ENCODE measurements around the gene TACR1.
"Not testable (repeated sequence)": the region's sequence is repeated elsewhere in the genome, so short reads cannot be mapped to it uniquely, and the experiment has no call there.

Gene TACR1

DNA sequence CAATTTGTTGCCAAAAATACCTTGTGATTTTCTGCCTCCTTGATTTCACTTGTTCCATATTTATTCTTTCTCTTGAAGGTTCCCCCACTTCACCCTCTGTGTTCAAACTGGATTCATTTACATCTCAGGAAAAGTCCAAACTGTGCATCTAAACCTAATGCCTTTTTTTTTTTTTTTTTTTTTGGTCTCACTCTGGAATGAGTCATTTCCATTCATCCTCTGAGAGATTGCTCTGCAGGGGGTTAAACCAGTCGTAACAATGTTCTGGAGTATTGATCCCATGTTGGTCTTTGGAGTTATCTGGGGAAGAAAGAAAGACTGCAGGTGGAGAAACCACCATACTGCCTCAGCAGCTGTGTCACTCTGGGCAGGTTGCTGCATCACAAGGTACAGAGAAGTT is 119.7 kb downstream of the TACR1 start:
- no peak for DNase-seq

DNA sequence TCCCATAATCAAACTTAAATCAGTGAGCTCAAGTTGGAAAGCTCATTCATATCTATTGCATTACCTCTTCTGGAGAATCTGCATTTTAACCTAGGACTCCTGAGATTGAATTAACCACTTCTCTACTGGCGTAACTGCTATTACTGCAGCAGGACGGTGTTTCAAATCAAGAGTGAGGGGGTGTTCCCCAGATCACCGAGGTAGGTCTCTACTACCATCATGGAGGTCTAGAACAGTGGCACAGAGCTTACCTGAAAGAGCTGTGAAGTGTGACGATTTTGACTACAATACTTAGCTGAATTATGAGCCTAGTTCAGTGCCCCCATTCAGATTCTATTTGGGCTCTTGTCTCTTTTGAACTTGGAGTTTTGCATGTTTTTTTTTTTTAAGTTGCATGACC is 121.4 kb downstream of the TACR1 start:
- no peak for DNase-seq

DNA sequence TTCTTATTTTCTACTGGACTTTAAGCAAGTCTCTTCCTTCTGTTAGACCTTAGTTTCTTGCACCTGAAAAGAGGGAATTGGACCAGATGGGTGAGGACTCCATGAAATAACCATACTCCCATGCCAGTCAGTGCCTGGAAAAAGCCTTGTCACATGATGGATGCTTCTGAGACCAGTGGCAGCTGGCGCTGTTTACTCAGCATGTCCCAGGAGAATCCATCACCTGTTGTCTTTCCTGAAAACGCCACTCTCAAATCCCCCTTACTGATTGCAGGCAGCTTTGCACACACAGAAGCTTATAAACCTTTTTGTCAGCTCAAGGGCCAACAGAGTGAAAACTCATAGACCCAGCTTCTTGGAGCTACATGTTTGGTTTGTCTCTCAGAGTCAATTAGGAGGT is 123.2 kb downstream of the TACR1 start:
- DNase-seq: peak; percentile 95

DNA sequence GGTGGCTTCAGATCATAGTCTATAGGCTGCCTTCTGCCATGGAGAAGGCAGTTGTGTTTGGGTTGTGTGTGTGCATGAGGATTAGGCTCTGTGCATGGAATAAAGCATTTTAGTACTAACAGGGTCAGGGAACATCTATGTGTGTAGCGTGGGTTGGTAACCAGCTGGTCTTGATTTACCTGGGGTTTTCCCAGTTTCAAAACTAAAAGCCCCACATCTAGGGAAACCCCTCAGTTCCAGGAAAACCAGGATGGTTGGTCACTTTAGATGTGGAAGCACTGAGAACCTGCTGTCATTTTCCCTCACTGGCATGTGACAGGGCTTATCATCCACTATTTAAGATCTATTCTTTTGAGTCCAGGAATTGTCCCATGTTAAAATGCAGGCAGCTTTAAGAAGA is 124.6 kb downstream of the TACR1 start:
- no peak for DNase-seq

DNA sequence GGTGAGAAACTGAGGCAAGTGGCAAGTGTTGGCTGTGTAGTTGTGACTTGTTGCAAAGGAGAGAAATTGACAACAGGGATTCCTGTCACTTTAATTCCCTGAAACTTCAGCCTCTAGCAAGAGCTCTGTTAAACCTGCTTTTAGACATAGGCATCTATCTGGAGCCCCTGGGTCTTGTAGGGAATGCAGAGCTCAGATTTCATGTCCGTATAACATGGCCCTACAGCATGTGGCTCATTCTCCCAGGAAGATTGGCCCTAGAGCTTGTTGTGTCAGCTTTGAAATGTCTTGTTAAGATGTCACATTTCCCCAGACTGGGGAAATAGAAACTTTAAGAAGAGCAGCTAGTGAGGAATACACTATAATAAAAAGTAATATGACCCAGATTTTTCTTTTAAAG is 125.1 kb downstream of the TACR1 start:
- DNase-seq: no peak

DNA sequence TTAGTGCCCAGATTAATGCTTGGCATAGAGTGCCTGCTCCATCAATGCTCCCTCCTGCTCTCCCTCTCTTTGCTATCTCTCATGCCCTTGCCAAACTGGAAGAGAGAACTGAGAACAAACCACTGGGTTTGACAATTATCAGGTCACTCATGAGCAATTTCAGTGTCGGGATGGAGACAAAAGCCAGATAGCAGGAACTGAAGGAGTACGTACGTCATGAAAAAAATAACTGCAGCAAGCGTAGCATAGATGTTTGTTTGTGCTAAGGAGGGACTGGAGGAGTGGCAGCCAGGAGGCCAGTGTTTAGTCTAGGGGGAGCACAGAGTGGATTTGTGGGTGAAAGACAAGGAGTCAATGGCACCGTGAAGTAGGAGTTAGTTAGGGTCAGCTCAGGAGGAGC is 127.6 kb downstream of the TACR1 start:
- DNase-seq: no peak

DNA sequence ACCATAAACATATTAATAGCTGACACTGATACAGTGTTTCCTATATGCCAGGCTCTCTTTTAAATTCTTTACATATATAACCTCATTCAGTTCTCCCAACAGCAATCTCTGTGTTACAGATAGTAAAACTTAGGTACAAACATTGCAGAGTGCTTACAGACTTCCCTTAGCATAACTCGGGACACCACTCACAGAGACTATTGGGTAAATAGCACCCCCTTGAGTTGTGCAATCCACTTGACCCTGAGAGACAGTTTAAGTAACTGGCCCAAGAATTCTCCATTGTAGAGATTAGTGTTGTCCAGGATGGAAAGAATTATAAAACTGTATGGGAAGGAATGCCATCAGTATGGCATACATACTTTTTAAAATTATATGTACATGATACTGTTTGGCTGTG is 130.8 kb downstream of the TACR1 start:
- DNase-seq: no peak

DNA sequence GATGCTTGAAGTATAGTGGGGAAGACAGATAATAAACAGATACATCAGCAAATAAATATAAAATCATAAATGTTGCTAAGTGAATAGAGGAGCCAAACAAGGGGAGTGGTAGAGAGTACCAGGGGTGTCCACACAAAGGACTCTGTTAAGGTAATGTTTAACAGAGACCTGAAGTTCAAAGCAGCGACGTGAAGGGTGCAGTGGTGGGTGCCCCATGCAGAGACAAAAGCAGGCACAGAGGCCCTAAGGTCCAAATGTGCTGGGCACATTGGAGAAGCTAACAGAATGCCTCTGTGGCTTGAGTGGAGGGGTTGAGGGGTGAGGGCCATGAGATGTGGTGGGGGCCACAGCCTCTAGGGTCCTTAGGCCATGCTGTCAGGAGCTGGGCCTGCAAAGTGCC is 131.8 kb downstream of the TACR1 start:
- no peak for DNase-seq

DNA sequence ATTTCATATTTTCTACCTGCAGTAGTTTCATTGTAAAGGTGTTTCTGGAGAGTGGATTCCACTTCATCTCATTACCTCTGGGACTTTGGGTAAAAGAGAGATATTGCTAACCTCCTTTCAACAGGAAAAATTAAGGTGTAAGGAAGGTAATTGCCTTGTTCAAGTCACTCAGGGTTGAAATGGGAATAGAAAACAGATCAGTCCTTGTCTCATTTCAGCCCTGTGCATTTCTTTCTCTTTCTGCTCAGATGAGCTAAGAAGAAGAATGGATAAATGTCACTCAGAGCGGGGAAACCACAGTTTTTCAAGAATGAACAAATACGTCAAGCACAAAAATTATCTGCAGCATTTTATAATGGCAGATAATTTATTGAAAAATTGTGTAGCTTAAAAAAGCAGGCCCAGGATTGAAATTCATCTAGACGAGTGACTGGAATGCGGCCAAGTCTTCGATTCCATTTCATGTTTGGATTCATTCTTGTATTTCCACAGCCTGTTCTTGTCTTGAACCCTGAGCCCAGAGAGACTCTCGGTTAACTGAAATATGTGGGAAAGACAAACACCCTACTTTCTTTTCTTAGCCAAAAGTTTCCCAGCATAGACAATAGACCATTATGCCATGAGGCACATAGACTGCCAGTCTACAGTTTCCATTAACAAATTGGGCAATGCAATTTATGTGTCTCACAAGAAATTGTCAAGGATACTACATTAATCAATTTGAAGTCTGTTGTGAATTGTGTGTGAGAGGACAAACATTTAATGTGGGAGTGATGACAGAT is 133.0 kb downstream of the TACR1 start:
- no peak for DNase-seq

DNA sequence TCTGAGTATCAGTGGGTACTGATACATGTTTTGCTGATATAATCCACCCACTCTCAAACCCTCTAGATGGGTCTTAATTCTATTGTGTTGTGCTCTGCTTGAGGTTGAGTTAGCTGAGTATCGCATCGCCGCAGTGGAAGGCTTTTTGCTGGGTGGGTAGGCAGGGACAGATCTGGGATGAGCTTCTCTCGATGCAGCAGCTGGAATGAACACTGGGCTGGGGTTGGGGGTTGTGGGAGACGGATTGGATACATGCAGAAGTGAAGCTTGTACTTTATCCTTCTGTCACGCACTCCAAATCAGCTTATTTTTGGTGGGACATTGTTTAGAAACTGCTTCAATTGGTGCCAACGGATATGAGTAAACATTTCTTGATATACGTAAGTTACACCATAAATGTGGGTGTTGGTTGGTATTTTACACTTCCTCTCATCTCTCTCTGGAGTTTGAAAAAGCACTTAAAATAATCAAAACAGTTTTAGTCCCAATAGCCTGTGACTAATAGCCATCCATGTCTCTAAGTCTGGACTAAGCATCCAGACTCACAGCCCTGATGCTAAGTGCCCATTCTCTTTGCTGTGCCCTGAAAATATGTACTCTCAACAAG is 133.8 kb downstream of the TACR1 start:
- no peak for DNase-seq

DNA sequence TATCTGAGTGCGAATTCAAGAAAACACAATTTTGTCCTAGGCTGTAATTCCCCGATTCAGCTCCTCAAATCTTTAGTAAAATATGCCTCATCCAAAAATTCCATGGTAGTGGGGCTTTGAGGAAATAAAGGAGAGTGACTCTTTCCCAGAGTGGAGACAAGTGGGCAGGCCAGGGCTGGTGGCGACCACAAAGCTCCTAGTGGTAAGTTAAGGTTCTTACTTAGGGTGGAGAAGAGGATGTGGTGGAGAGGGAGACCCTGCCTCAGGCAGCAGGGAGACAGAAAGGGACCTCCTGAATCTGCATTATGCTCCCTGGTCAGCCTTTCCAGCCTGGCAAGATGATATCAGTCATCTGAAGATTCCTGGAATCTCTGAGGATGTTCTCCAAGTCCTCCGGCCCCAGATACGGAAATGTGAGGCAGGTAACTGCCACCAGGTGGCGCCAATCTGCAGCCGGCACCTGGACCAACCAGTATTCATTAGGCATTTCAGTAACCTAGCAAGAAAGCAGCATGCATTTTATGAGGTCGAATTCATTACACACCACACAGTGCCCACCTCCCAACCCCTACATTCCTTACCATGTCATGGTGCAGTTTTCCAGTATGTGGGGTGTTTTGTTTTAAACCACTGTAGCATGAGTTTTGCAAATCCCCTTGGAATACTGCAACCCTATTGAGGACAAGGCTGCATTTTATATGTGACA is 134.5 kb downstream of the TACR1 start:
- peak; percentile 73 for DNase-seq

DNA sequence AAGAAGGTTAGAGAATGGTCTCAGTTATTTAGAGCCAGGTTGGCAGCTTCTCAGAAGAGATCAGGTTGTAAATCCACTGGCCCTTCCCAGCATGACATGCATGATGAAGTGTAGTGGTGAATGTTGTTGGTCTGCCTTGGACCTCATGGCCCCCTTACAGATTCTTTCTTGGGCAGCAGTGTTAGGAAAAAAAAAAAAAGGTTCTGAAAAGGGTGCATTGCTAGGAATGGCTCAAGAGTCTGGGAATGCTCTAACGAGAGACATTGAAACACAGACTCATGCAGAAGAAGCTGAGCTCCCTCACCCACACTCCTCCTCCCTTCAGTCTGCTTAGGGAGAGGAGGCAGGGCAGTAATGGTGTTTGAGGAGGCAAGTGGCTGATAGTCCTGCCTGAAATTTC is 135.4 kb downstream of the TACR1 start:
- DNase-seq: no peak

DNA sequence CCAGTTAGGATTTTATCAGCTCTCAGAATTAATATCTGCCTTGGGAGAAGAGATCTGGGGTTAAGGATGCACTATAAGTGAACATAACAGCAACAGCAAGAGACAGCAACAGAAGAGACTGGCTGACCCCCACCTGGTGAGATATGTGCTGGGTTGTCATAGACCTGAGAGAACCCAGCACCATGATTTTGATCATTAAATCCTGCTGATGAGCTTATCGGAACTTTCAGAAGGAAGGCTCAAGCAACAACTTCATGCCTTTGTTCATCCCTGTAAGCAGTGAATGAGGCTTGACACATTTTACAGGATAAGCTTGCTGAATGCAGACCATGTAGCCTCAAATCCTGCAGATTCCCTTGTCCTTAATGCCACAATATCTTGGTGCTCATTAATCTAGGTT is 140.9 kb downstream of the TACR1 start:
- DNase-seq: no peak

DNA sequence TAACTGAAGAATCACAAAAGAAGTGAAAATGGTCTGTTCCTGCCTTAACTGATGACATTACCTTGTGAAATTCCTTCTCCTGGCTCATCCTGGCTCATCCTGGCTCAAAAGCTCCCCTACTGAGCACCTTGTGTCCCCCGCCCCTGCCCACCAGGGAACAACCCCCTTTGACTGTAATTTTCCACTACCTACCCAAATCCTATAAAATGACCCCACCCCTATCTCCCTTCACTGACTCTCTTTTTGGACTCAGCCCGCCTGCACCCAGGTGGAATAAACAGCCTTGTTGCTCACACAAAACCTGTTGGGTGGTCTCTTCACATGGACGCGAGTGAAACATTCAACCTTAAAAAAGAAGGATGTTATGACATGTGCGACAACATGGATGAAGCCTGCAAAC is 142.2 kb downstream of the TACR1 start:
- DNase-seq: not testable (repeated sequence)

DNA sequence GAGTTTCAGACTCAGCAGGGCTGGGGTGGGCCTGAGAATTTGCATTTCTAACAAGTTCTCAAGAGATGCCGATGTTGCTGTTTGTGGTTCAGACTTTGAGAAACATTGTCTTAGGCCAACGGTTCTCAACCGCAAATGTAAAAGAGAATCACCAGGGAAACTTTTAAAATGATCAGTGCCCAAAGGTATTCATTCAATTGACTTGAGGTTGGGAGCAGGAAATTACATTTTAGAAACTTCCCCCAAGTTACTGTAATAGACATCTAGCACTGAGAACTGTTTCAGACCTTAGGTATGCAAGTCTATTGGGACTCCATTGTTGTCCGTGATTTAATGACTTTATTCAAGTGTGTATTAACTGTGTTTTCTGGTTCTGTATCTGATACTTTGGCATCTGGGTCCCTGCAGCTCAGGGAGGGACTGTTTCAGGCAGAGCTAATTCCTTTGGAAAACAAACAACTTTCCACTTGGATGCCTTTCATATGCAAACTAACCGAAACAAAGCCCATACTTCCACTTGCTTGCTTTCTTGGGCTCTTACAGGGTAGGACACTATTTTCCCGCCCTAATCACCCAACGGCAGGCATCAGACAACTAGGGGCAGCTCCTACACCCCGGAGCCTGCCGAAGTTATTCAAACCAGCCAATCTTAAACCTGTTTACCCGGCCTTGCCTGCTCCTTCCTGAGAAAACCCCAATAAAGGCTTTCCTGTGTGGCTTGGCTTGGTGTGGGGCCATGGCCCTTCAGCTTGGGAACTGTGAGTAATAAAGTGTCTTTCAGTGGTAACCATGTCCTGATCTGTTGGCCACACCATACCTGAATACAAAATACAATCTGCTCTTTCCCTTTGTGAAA is 143.3 kb downstream of the TACR1 start:
- DNase-seq: no peak

DNA sequence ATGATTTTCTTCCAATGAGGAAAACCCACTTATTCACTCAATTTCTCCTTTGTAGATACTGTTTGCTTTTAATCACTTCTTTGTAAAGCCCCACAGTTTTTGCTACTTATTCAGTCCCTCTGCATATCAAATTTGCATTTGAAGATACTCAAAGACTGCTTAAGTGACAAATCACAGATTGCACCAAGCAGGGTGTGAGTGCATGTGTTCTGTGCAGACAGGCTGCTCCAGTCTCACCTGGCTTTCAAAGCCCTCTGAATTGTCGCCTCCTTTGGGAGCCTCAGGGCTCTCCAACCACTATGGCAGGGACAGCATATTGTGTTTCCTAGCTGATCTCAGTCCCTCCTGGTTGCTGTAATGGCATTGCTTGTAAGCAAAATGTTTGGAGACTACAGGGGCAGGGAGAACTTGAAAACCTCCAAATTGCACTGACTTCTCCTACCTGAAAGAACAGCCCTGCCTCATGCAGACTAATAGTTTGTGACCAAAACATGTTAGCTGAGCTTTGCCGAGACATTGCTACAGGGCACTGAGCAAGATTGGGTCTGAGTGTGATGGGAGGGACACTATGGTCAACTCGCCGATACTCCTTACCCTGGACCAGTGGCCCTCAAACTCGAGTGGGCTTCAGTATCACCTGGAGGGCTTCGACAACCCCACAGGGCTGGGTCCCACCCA is 144.0 kb downstream of the TACR1 start:
- no peak for DNase-seq

DNA sequence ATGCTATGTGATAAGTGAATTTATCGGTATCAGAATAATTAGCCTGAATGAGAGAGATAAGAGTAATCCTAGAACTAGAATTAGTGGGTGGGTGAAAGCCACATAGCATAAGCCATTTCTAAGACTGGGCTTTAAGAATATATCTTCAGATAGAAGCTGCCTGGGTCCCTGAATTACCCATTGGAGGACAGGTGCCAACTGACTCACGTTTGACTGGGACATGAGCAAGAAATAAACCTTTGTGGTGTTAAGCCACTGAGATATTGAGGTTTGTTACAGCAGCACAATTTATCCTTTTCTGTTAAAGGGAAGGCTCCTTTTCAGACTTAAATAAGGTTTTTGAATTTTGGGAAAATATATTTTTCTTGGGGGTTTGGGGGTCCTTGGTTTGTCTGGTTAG is 145.0 kb downstream of the TACR1 start:
- DNase-seq: no peak

DNA sequence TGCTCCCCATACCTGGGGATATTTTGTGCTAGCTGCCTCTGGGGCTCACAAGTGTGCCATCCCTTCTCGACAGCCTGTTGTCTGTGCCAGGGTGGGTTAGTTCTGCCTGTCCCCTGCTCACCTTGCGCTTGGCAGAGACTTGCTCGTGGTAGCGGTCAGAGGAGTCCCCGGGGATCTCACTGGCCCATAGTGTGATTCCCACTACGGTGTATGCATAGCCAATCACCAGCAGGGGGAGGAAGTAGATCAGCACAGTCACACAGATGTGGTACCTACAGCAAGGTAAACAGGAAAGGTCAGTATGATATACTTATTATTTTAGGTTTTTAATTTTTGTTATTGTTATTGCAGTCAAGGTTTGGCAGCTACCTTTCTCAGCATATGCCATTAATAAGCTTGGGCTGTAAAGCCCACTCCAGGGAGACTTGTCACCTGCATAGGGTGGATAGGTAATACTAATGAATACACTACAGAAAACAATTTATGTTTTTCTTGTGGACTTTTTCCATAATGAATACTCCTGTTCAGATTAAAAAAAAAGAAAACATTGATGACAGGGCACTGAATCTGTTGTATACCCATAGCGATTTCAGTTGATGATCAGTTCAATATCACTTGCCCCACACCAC is 145.7 kb downstream of the TACR1 start:
- peak; percentile 84 for DNase-seq

DNA sequence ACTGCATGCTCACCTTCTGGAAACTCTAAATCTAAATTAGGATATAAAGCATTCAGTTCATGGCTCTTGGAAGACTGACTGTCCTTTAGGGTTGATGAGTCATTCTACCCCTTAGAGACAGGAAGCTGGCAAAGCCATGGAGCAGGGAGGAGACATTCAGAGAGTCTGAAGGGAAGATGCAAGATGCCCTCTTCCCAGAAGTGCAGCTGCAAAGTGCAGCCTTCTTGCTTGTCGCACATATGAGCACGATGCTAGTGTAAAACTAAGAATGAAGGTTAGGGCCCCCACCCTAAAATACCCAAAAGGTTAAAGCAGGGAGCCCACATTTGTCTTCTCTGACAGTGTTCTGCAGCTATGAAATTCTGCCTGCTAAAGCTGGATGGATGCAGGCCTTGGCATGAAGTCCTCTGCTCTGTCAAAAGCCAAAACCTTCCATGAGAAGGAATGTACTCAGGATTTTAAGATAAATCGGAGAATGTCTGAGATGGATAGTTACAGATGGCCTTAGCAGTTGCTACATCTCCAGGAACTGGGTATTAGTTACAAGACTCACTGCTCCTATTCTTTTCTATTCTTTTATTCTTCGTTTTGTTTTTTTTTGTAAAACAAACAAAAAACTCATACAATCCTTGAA is 151.2 kb downstream of the TACR1 start:
- peak; percentile 69 for DNase-seq

DNA sequence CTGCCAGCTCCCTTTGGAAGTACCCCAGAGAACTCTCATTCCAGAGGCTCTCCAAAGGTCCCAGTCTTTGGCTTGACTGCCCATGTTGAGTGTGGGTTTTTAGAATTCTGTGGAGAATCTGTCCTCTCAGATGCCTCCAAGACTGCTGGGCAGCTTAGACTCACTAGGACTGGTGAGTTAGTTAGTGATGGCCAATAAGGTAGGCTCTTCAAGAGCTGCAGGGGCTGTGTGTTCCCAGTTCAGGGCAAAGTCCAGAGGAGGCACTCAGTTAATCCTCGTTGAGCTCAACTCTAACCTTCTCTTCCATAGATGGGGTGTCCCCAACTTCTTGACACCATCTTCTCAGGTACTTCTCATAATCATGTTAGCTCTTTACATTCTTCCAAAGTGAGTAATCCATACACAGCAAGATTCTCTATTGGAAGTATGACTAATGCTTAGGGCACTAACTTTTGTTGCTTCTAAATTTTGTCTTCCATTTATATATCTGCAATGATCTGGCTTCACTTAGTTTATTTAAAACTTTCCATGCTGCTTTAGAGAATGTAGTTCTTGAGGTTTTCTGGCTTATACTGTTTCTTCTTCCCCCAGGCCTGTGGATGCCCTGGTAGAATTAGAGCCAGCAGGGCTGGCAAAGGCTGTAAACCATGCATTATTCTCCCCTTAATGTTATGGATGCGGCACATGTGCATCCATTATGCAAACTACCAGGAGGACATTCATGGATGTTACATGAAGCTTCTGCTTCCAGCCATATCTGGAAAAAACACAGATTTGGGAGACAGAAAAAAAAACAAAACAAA is 151.9 kb downstream of the TACR1 start:
- peak; percentile 15 for DNase-seq

DNA sequence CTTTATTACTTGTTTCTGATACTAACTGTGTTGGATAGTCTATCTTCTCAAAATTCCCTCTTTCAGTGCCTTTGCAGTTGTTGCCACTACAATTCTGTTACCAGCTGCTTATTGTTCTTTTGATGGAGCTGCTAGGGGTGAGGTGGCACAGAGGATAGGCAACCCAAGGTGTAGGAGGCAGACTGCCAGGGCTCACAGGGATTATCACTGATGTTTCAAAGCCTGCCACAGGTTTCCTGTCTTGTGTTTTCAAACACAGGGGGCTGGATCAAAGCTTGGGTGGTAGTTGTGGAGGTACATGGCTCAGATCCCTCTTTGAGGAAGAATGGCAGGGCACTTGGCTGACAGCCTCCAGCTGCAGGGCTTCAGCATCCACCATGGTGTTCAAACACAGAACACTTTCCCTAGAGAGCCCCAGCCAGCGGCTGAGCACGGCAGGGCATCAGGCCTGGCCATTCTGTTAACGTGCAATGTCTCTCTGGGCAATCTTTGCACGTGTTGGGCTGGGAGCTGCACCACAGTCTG is 153.7 kb downstream of the TACR1 start:
- no peak for DNase-seq

Measured in DMS53 (cell line).